Smooth muscle cell (in vitro differentiated cells): Measurements from ENCODE around the gene ANGEL1. TPM values are rescaled to one million over a fixed set of nuclear protein-coding genes. Genes with fewer than 3 reads are reported as not detected.

Experiments
- DNase-seq: peaks from one replicate; lab custom pipeline; 2025; ENCODE audit not compliant: unreplicated experiment; lab: John Stamatoyannopoulos, UW
- H2AFZ ChIP-seq: fragments of 200-600 bp; sonication (generic); 2 replicates; pipeline ENCODE4 v1.6.0; 2016; ENCODE audit warnings: antibody characterized with exemption, low read depth, mild to moderate bottlenecking
- H3F3A ChIP-seq: fragments of 200-600 bp; sonication (generic); 2 replicates; pipeline ENCODE4 v1.6.0; 2017; ENCODE audit warnings: antibody characterized with exemption, low read depth
- H3K27ac ChIP-seq: fragments of 200-600 bp; sonication (generic); 2 replicates; pipeline ENCODE4 v1.5.1; 2016; ENCODE audit warnings: low read depth, mild to moderate bottlenecking
- H3K27me3 ChIP-seq: fragments of 200-600 bp; sonication (generic); 2 replicates; pipeline ENCODE4 v1.6.1; 2016; ENCODE audit warnings: low read depth, mild to moderate bottlenecking
- H3K36me3 ChIP-seq: fragments of 200-600 bp; sonication (generic); 2 replicates; pipeline ENCODE4 v1.5.1; 2016; ENCODE audit warnings: low read depth
- H3K4me1 ChIP-seq: fragments of 200-600 bp; sonication (generic); 2 replicates; pipeline ENCODE4 v1.5.1; 2016; ENCODE audit warnings: low read depth
- H3K4me2 ChIP-seq: fragments of 200-600 bp; sonication (generic); 2 replicates; pipeline ENCODE4 v1.6.0; 2016; ENCODE audit warnings: mild to moderate bottlenecking
- H3K4me3 ChIP-seq: fragments of 200-600 bp; sonication (generic); 2 replicates; pipeline ENCODE4 v1.5.1; 2016; ENCODE audit warnings: mild to moderate bottlenecking
- H3K79me2 ChIP-seq: fragments of 200-600 bp; sonication (generic); 2 replicates; pipeline ENCODE4 v1.6.0; 2016; ENCODE audit warnings: low read depth, mild to moderate bottlenecking
- H3K9ac ChIP-seq: fragments of 200-600 bp; sonication (generic); 2 replicates; pipeline ENCODE4 v1.6.0; 2016; ENCODE audit warnings: low read depth
- H3K9me3 ChIP-seq: fragments of 200-600 bp; sonication (generic); replicated peaks from 2 replicates; pipeline ENCODE4 v1.5.1; 2016; ENCODE audit warnings: low read depth
- H4K20me1 ChIP-seq: fragments of 200-600 bp; sonication (generic); 2 replicates; pipeline ENCODE4 v1.6.0; 2016; ENCODE audit warnings: low read depth
- WGBS: methylation state at CpG from one replicate; pipeline ENCODE4 v1.1.7; 2016; ENCODE audit warnings: low lambda C conversion rate; 5-methylcytosine and 5-hydroxymethylcytosine counted together
- polyA plus RNA-seq: library from polyadenylated mRNA; unstranded; fragments of >200 nt; fragmentation: Nextera tagmentation; extraction: Ambion mirVana; gene quantifications from 2 replicates; pipeline ENCODE4 v1.2.1, GENCODE V29; 2016
- total RNA-seq: library from RNA; depleted of rRNA; stranded (reverse); fragments of >200 nt; gene quantifications from 2 replicates; pipeline ENCODE4 v1.2.3, GENCODE V29; 2014
- TF ChIP-seq, protein P1 (sequence below): fragments of 200-600 bp; sonication (generic); IDR thresholded peaks from 2 replicates; pipeline ENCODE4 v1.5.1; 2017; ENCODE audit warnings: borderline replicate concordance, mild to moderate bottlenecking, antibody characterized with exemption; ENCODE audit not compliant: insufficient read depth, poor library complexity, severe bottlenecking

The ANGEL1 gene
- total and polyA plus RNA-seq, 2 experiments from 2014 or later: 8.4 to 20.4 TPM

DNA sequence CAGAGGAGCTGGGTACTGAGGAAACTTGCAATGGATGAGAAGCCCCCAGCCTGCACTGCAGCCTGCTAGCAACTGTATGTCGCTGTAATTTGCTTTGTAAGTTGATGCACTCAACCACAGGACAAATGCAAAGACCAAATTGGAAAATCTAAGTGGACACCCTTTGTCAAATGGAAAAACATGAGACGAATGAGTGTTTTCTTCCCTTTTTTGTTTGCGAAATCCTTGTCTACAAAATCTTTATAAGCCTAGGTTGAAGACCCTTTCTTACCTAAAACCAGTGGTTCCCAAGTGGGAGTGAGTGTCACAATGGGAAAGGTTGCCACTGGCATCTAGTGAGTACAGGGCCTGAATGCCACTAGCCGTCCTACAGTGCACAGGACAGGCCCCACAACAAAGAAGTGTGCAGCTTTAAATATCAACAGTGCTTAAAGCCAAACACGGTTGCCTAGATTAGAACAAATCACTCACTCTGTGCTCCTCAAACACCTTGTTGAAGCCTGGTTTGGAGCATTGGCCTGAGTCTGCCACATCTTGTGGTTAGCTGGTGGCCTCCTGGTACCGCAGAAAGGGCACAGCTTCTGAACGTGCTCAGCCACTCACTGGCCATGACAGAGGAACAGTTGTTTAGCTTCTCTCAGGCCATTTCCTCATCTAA is 59.0 kb downstream of the ANGEL1 start:
- H2AFZ ChIP-seq: no peak overlapping the region
- no peak overlapping the region for H3K9ac ChIP-seq
- no peaks in the 10 kb centered on the region for H4K20me1 ChIP-seq
- 90% methylated on average over 7 of the region's 7 CpGs for WGBS
- H3K79me2 ChIP-seq: no peaks in the 10 kb centered on the region
- H3K4me1 ChIP-seq: no peaks in the 10 kb centered on the region
- H3K36me3 ChIP-seq: no peaks in the 10 kb centered on the region
- H3K27ac ChIP-seq: no peak overlapping the region
- no peaks in the 10 kb centered on the region for H3K27me3 ChIP-seq
- TF ChIP-seq, protein P1, sequence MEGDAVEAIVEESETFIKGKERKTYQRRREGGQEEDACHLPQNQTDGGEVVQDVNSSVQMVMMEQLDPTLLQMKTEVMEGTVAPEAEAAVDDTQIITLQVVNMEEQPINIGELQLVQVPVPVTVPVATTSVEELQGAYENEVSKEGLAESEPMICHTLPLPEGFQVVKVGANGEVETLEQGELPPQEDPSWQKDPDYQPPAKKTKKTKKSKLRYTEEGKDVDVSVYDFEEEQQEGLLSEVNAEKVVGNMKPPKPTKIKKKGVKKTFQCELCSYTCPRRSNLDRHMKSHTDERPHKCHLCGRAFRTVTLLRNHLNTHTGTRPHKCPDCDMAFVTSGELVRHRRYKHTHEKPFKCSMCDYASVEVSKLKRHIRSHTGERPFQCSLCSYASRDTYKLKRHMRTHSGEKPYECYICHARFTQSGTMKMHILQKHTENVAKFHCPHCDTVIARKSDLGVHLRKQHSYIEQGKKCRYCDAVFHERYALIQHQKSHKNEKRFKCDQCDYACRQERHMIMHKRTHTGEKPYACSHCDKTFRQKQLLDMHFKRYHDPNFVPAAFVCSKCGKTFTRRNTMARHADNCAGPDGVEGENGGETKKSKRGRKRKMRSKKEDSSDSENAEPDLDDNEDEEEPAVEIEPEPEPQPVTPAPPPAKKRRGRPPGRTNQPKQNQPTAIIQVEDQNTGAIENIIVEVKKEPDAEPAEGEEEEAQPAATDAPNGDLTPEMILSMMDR: no peak
- DNase-seq: no peak
- H3K4me3 ChIP-seq: no peak overlapping the region
- H3K9me3 ChIP-seq: no peaks in the 10 kb centered on the region
- no peaks in the 10 kb centered on the region for H3F3A ChIP-seq
- H3K4me2 ChIP-seq: no peak overlapping the region

DNA sequence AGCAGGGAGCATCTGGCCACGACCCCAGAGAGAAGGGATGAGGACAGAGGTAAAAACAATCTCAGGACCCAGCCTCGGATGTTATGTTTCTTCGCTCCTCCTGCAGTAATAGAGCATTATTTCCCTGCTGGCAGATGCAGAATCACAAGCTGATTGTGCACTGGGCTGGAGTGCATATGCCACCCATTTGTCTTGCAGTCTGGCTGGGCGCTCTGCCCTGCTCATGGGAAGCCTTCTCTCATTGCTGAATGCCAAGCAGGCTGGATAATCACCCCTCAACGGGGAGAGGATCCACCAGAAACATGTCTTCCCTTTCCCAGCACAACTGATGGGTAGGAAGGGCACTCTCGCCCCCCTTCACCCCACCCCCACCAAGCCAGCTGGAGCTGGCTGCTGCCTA is 59.9 kb downstream of the ANGEL1 start:
- Histone ChIP-seq H3K9ac (no peak overlapping the region), H3K4me1 (no peaks in the 10 kb centered on the region), H3K27me3 (no peaks in the 10 kb centered on the region), H2AFZ (no peak overlapping the region), H4K20me1 (no peaks in the 10 kb centered on the region), H3K4me3 (no peak overlapping the region), H3K9me3 (no peaks in the 10 kb centered on the region), H3K27ac (no peak overlapping the region), H3K79me2 (no peaks in the 10 kb centered on the region), H3K4me2 (no peak overlapping the region), H3F3A (no peaks in the 10 kb centered on the region), H3K36me3 (no peaks in the 10 kb centered on the region)
- 71% methylated on average over 6 of the region's 6 CpGs for WGBS
- TF ChIP-seq, protein P1: no peak
- no peak for DNase-seq

DNA sequence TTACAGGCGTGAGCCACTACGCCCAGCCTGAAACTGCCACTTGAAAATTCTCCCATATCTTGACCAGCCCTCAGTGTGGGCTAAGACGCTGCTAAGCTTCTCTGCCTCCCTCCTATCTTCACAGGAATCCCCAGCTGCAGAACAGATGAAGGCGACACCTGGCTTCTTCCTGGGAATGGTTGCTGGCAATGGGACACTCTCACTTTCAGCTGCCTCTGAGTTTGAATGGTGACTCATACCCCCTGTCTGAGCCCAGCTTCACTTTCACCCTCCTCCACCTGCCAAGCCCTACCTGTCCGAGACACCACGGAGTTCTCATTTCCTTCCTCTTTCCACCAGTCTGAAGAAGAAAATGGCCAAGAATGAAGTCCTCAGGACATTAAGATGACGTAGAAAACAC is 69.7 kb downstream of the ANGEL1 start:
- no peak overlapping the region for H3K4me2 ChIP-seq
- no peak overlapping the region for H2AFZ ChIP-seq
- H3F3A ChIP-seq: no peaks in the 10 kb centered on the region
- no peaks in the 10 kb centered on the region for H4K20me1 ChIP-seq
- no peaks in the 10 kb centered on the region for H3K36me3 ChIP-seq
- no peak for DNase-seq
- H3K9ac ChIP-seq: no peak overlapping the region
- H3K4me3 ChIP-seq: no peak overlapping the region
- H3K4me1 ChIP-seq: no peaks in the 10 kb centered on the region
- 92% methylated on average over 7 of the region's 7 CpGs for WGBS
- H3K27ac ChIP-seq: no peak overlapping the region
- H3K27me3 ChIP-seq: no peaks in the 10 kb centered on the region
- H3K79me2 ChIP-seq: no peaks in the 10 kb centered on the region
- TF ChIP-seq, protein P1: no peak
- peaks cover 9% of the 10 kb centered on the region for H3K9me3 ChIP-seq

DNA sequence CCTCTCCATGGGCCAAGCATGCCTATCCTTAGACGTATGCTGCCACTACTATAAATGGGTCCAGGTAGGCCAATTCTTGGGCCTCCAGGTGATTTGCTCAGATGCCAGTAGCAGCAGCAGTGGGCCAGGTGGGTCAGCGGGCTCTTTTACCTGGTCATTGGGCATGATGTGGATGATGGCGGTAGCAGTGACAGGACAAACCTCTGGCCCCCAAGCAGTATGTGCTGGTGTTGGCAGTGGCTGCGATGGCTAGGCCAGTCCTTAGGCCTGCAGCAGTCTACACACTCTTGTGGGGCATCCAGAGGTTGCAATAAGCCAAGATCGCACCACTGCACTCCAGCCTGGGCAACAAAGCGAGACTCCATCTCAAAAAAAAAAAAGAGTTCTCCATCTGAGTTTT is 70.5 kb downstream of the ANGEL1 start:
- Histone ChIP-seq H3K4me3 (no peak overlapping the region), H3K27ac (no peak overlapping the region), H3K27me3 (no peaks in the 10 kb centered on the region), H3K9me3 (peaks cover 9% of the 10 kb centered on the region), H3K79me2 (no peaks in the 10 kb centered on the region), H2AFZ (no peak overlapping the region), H3F3A (no peaks in the 10 kb centered on the region), H3K9ac (no peak overlapping the region), H3K4me1 (no peaks in the 10 kb centered on the region), H3K4me2 (no peak overlapping the region), H4K20me1 (no peaks in the 10 kb centered on the region), H3K36me3 (no peaks in the 10 kb centered on the region)
- no peak for DNase-seq
- TF ChIP-seq, protein P1: no peak
- whole genome bisulfite sequencing: 91% methylated on average over 6 of the region's 6 CpGs
